ENCODE measurements around the gene NTM. TPM values are rescaled to one million over a fixed set of nuclear protein-coding genes. Genes with fewer than 3 reads are reported as not detected.

Gene NTM
- total RNA-seq, 1 experiment from 2014 or later, result 16.4 TPM

DNA sequence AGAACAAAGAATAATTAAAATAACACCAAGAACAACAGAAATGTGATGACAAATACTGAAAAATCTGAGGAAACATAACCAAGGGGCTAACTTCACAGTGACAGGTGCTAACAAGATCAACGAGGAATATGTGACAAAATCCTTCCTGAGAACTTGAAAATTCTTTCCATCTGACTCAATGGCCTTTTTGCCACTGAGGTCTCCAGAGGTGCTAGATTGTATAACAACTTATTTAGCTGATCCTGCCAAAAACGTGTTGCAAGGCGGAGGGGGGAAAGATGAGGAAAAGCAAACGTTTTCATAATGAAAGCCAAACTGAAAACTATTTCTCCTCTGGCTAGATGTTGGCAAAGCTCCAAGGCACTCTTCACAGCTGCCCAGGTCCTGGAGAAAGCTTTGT, 364.5 kb downstream of the NTM start:
- CTCF ChIA-PET, result interaction anchor here (1.1 to 2.2 kb wide), 2 partner anchors 13 to 41 kb away, joined by 3 to 17 read pairs; no protein-coding TSS in a partner anchor
- POLR2A ChIA-PET, result no interaction called here
- Mint-ChIP-seq H3K9me3 (no peaks in the 10 kb centered on the region), H3K4me1 (peaks cover 4% of the 10 kb centered on the region), H3K27me3 (ENCODE audit: low read depth) (no peaks in the 10 kb centered on the region; the same call in 1 of the 2 replicates), H3K36me3 (no peaks in the 10 kb centered on the region), H3K4me3 (no peak overlapping the region), H3K27ac (no peak overlapping the region)
- no peak for ATAC-seq
- TF ChIP-seq ATF1 (CRISPR knock-in tag; IDR thresholded peaks at IDR 0.05) (no peak), KAT7 (CRISPR knock-in tag; IDR thresholded peaks at IDR 0.05; ENCODE audit: borderline replicate concordance) (no peak), NR2C2 (CRISPR knock-in tag; IDR thresholded peaks at IDR 0.05) (no peak), ZNF317 (CRISPR knock-in tag; IDR thresholded peaks at IDR 0.05; ENCODE audit: borderline replicate concordance, low read depth) (no peak), RORB (CRISPR knock-in tag; IDR thresholded peaks at IDR 0.05) (no peak), ZNF138 (CRISPR knock-in tag; conservative IDR thresholded peaks at IDR 0.05) (no peak), JAZF1 (CRISPR knock-in tag; IDR thresholded peaks at IDR 0.05) (no peak), NFATC4 (CRISPR knock-in tag; IDR thresholded peaks at IDR 0.05) (no peak), SP1 (CRISPR knock-in tag; conservative IDR thresholded peaks at IDR 0.05) (no peak), ZSCAN18 (CRISPR knock-in tag; IDR thresholded peaks at IDR 0.05) (no peak), CREM (CRISPR knock-in tag; IDR thresholded peaks at IDR 0.05) (no peak), TEAD4 (CRISPR knock-in tag; IDR thresholded peaks at IDR 0.05) (no peak), NFYB (CRISPR knock-in tag; conservative IDR thresholded peaks at IDR 0.05; ENCODE audit: low read depth) (no peak)
- TF ChIP-seq, protein P1, sequence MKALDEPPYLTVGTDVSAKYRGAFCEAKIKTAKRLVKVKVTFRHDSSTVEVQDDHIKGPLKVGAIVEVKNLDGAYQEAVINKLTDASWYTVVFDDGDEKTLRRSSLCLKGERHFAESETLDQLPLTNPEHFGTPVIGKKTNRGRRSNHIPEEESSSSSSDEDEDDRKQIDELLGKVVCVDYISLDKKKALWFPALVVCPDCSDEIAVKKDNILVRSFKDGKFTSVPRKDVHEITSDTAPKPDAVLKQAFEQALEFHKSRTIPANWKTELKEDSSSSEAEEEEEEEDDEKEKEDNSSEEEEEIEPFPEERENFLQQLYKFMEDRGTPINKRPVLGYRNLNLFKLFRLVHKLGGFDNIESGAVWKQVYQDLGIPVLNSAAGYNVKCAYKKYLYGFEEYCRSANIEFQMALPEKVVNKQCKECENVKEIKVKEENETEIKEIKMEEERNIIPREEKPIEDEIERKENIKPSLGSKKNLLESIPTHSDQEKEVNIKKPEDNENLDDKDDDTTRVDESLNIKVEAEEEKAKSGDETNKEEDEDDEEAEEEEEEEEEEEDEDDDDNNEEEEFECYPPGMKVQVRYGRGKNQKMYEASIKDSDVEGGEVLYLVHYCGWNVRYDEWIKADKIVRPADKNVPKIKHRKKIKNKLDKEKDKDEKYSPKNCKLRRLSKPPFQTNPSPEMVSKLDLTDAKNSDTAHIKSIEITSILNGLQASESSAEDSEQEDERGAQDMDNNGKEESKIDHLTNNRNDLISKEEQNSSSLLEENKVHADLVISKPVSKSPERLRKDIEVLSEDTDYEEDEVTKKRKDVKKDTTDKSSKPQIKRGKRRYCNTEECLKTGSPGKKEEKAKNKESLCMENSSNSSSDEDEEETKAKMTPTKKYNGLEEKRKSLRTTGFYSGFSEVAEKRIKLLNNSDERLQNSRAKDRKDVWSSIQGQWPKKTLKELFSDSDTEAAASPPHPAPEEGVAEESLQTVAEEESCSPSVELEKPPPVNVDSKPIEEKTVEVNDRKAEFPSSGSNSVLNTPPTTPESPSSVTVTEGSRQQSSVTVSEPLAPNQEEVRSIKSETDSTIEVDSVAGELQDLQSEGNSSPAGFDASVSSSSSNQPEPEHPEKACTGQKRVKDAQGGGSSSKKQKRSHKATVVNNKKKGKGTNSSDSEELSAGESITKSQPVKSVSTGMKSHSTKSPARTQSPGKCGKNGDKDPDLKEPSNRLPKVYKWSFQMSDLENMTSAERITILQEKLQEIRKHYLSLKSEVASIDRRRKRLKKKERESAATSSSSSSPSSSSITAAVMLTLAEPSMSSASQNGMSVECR (CRISPR knock-in tag; IDR thresholded peaks at IDR 0.05; ENCODE audit: borderline replicate concordance), result no peak
- TF ChIP-seq, protein P2, sequence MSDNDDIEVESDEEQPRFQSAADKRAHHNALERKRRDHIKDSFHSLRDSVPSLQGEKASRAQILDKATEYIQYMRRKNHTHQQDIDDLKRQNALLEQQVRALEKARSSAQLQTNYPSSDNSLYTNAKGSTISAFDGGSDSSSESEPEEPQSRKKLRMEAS (CRISPR knock-in tag; IDR thresholded peaks at IDR 0.05), result no peak
- TF ChIP-seq, protein P3, sequence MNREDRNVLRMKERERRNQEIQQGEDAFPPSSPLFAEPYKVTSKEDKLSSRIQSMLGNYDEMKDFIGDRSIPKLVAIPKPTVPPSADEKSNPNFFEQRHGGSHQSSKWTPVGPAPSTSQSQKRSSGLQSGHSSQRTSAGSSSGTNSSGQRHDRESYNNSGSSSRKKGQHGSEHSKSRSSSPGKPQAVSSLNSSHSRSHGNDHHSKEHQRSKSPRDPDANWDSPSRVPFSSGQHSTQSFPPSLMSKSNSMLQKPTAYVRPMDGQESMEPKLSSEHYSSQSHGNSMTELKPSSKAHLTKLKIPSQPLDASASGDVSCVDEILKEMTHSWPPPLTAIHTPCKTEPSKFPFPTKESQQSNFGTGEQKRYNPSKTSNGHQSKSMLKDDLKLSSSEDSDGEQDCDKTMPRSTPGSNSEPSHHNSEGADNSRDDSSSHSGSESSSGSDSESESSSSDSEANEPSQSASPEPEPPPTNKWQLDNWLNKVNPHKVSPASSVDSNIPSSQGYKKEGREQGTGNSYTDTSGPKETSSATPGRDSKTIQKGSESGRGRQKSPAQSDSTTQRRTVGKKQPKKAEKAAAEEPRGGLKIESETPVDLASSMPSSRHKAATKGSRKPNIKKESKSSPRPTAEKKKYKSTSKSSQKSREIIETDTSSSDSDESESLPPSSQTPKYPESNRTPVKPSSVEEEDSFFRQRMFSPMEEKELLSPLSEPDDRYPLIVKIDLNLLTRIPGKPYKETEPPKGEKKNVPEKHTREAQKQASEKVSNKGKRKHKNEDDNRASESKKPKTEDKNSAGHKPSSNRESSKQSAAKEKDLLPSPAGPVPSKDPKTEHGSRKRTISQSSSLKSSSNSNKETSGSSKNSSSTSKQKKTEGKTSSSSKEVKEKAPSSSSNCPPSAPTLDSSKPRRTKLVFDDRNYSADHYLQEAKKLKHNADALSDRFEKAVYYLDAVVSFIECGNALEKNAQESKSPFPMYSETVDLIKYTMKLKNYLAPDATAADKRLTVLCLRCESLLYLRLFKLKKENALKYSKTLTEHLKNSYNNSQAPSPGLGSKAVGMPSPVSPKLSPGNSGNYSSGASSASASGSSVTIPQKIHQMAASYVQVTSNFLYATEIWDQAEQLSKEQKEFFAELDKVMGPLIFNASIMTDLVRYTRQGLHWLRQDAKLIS (CRISPR knock-in tag; IDR thresholded peaks at IDR 0.05; ENCODE audit: borderline replicate concordance), result no peak
- TF ChIP-seq, protein P4, sequence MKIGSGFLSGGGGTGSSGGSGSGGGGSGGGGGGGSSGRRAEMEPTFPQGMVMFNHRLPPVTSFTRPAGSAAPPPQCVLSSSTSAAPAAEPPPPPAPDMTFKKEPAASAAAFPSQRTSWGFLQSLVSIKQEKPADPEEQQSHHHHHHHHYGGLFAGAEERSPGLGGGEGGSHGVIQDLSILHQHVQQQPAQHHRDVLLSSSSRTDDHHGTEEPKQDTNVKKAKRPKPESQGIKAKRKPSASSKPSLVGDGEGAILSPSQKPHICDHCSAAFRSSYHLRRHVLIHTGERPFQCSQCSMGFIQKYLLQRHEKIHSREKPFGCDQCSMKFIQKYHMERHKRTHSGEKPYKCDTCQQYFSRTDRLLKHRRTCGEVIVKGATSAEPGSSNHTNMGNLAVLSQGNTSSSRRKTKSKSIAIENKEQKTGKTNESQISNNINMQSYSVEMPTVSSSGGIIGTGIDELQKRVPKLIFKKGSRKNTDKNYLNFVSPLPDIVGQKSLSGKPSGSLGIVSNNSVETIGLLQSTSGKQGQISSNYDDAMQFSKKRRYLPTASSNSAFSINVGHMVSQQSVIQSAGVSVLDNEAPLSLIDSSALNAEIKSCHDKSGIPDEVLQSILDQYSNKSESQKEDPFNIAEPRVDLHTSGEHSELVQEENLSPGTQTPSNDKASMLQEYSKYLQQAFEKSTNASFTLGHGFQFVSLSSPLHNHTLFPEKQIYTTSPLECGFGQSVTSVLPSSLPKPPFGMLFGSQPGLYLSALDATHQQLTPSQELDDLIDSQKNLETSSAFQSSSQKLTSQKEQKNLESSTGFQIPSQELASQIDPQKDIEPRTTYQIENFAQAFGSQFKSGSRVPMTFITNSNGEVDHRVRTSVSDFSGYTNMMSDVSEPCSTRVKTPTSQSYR (CRISPR knock-in tag; IDR thresholded peaks at IDR 0.05), result no peak
- DNase-seq (ENCODE audit: low spot score), result no peak
